ENCODE data around the gene C7orf57. TPM values are rescaled to one million over a fixed set of nuclear protein-coding genes. Genes with fewer than 3 reads are reported as not detected.
A peak's percentile ranks its signal among the peaks of the same experiment; 100 is the strongest.

The C7orf57 gene
- total and polyA plus RNA-seq, 2 donors (not counting 3 experiments of a cell fraction or from before 2014, with no cell fraction given), result not detected

DNA sequence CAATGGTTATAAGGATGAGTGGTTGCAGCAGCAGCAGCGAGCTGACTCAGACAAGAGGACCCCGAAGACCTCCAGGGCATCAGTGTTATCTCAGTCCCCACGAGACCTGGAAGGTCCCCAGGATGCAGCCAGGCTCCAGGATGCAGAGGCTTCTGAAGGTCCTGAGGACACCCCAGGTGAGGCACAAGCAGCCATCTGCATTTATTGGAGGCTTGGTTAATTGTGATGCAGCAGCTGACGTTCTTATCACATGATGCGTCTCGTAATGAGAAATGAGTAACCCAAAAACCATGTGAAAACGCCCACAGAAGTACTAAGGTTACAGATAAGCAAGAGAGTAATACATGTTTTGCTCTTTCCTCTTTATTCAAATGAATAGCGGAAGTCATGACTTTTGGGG is 17.4 kb downstream of the C7orf57 start:
- Histone ChIP-seq H2AFZ (ENCODE audit: low read depth, low read length) (no peak overlapping the region), H3K4me3 (replicated peaks in 1 of 3; ENCODE audit: insufficient read depth in 1 of 3, low read depth in 1 of 3, low read length in 3 of 3) (no peak overlapping the region), H3K9me1 (replicated peaks; ENCODE audit: control insufficient read depth, extremely low read depth, insufficient read depth, low read length) (no peaks in the 10 kb centered on the region), H3K9me3 (replicated peaks; ENCODE audit: control insufficient read depth, insufficient read depth, low read length) (no peaks in the 10 kb centered on the region), H3K79me2 (ENCODE audit: control insufficient read depth, insufficient read depth, low read length) (no peaks in the 10 kb centered on the region), H3K27me3 (ENCODE audit: control insufficient read depth in 2 of 2, insufficient read depth in 2 of 2, low read length in 2 of 2) (peaks cover 0 to 2% of the 10 kb centered on the region in 2 experiments), H3K36me3 (ENCODE audit: control insufficient read depth in 2 of 2, extremely low read depth in 1 of 2, insufficient read depth in 2 of 2, low read length in 2 of 2) (no peaks in the 10 kb centered on the region), H3K9ac (replicated peaks; ENCODE audit: extremely low read depth, insufficient read depth, low read length) (no peak overlapping the region), H3K4me2 (ENCODE audit: insufficient read depth, low read length) (no peak overlapping the region), H3K27ac (ENCODE audit: insufficient read depth, low read depth, low read length) (no peak overlapping the region), H3K4me1 (ENCODE audit: control insufficient read depth, extremely low read depth, insufficient read depth, low read length) (no peaks in the 10 kb centered on the region), H4K20me1 (replicated peaks; ENCODE audit: control insufficient read depth, extremely low read depth, insufficient read depth, low read length) (no peaks in the 10 kb centered on the region)
- FAIRE-seq (peak; percentile 53), DNase-seq (ENCODE audit: low read depth, low spot score) (no peak)
- dilution Hi-C loops (cut with MboI; ENCODE audit: extremely low pct_ligation_motif_present, low sequenced_read_pairs) (no loop called here), intact Hi-C loops (cut with micrococcal nuclease) (no loop called here)
- CTCF ChIA-PET, result interaction anchor here (1.0 to 1.8 kb wide), 3 partner anchors 10 to 108 kb away, joined by 3 to 5 read pairs (median 3); no protein-coding TSS in a partner anchor
- no TSS peak for BruUV-seq (replicated peaks)
- TF ChIP-seq POLR2A (IDR thresholded peaks at IDR 0.05; ENCODE audit: low read depth, low read length) (no peak), GATA2 (IDR thresholded peaks at IDR 0.05; ENCODE audit: insufficient read depth, insufficient read length, low read depth, low read length) (no peak), MYC (IDR thresholded peaks at IDR 0.05; ENCODE audit: low read depth, low read length) (no peak), FOS (IDR thresholded peaks at IDR 0.05; ENCODE audit: borderline replicate concordance, insufficient read depth, low read length) (no peak), JUN (IDR thresholded peaks at IDR 0.05; ENCODE audit: borderline replicate concordance, insufficient read depth, insufficient read length, low read depth) (no peak), EZH2 (IDR thresholded peaks at IDR 0.05; ENCODE audit: borderline replicate concordance, low read depth, low read length, severe bottlenecking) (no peak), POLR2AphosphoS5 (IDR thresholded peaks at IDR 0.05; ENCODE audit: insufficient read depth, low read depth, low read length) (no peak)
- TF ChIP-seq, protein P1, sequence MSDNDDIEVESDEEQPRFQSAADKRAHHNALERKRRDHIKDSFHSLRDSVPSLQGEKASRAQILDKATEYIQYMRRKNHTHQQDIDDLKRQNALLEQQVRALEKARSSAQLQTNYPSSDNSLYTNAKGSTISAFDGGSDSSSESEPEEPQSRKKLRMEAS (IDR thresholded peaks at IDR 0.05; ENCODE audit: insufficient read depth, insufficient read length), result no peak
- TF ChIP-seq, protein P2, sequence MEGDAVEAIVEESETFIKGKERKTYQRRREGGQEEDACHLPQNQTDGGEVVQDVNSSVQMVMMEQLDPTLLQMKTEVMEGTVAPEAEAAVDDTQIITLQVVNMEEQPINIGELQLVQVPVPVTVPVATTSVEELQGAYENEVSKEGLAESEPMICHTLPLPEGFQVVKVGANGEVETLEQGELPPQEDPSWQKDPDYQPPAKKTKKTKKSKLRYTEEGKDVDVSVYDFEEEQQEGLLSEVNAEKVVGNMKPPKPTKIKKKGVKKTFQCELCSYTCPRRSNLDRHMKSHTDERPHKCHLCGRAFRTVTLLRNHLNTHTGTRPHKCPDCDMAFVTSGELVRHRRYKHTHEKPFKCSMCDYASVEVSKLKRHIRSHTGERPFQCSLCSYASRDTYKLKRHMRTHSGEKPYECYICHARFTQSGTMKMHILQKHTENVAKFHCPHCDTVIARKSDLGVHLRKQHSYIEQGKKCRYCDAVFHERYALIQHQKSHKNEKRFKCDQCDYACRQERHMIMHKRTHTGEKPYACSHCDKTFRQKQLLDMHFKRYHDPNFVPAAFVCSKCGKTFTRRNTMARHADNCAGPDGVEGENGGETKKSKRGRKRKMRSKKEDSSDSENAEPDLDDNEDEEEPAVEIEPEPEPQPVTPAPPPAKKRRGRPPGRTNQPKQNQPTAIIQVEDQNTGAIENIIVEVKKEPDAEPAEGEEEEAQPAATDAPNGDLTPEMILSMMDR (IDR thresholded peaks at IDR 0.05; ENCODE audit: extremely low read depth in 1 of 2, insufficient read depth in 1 of 2, low read depth in 1 of 2, low read length in 2 of 2), result no peak
- POLR2A ChIA-PET, result interaction anchor here (1.2 kb wide), 1 partner anchor 10 kb away, joined by 3 read pairs; no protein-coding TSS in a partner anchor
